ENCODE measurements around the gene TAS1R1. TPM values are rescaled to one million over a fixed set of nuclear protein-coding genes. Genes with fewer than 3 reads are reported as not detected.

The TAS1R1 gene
- total and polyA plus RNA-seq, 9 of the 15 experiments (the other 6 are each of a cell fraction or from before 2014, with no cell fraction given) = 0.06 TPM; not detected in 8

GRCh38 chr1:6579374-6580118 is 24.4 kb downstream of the TAS1R1 start, which contains the start of gene ZBTB48 (continued):
- TF ChIP-seq, protein P1, sequence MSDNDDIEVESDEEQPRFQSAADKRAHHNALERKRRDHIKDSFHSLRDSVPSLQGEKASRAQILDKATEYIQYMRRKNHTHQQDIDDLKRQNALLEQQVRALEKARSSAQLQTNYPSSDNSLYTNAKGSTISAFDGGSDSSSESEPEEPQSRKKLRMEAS (CRISPR knock-in tag; IDR thresholded peaks at IDR 0.05) = peak; percentile 62; the same call in 1 of the 2 replicates
- TF ChIP-seq GABPA (tag; conservative IDR thresholded peaks at IDR 0.05; ENCODE audit: low read depth) (peak; percentile 95), ATF1 (CRISPR knock-in tag; IDR thresholded peaks at IDR 0.05) (peak; percentile 78), ATF1 (tag; IDR thresholded peaks at IDR 0.05) (peak; percentile 96), ILK (tag; IDR thresholded peaks at IDR 0.05; ENCODE audit: borderline replicate concordance, low read depth) (no peak), BHLHE40 (IDR thresholded peaks at IDR 0.05; ENCODE audit: low read length) (peak; percentile 69), ZMIZ1 (IDR thresholded peaks at IDR 0.05; ENCODE audit: low read depth in 2 of 2, low read length in 2 of 2) (no peak), CBX3 (IDR thresholded peaks at IDR 0.05; ENCODE audit: borderline replicate concordance in 1 of 2, low read length in 2 of 2) (no peak), ZNF174 (CRISPR knock-in tag; IDR thresholded peaks at IDR 0.05) (no peak), ZNF655 (CRISPR knock-in tag; IDR thresholded peaks at IDR 0.05) (no peak), RBBP5 (IDR thresholded peaks at IDR 0.05; ENCODE audit: borderline replicate concordance, insufficient read depth, low read length, poor library complexity, severe bottlenecking) (peak; percentile 62)
